ENCODE results near the gene GALNT13.

DNA sequence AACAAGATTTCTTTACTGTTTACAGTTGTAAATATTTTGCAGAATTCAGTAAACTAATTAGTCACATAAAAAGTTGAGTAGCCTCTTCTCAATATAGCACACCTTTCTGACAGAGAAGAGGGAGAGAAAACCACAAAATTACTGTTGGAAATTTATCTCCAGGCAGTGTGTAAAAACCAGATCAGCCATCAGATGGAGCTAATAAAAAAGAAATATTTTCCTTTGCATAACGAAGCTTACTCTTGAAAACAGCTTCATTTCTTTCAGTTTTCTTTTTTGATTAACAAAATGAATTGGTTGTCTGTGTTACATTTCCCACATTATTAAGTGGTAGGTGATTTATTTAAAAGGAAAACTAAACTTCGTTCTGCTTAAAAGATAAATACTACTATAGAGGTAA, 567.4 kb downstream of the GALNT13 start:
- TF ChIP-seq POLR2A (IDR thresholded peaks at IDR 0.05): no peak
- TF ChIP-seq, protein P1, sequence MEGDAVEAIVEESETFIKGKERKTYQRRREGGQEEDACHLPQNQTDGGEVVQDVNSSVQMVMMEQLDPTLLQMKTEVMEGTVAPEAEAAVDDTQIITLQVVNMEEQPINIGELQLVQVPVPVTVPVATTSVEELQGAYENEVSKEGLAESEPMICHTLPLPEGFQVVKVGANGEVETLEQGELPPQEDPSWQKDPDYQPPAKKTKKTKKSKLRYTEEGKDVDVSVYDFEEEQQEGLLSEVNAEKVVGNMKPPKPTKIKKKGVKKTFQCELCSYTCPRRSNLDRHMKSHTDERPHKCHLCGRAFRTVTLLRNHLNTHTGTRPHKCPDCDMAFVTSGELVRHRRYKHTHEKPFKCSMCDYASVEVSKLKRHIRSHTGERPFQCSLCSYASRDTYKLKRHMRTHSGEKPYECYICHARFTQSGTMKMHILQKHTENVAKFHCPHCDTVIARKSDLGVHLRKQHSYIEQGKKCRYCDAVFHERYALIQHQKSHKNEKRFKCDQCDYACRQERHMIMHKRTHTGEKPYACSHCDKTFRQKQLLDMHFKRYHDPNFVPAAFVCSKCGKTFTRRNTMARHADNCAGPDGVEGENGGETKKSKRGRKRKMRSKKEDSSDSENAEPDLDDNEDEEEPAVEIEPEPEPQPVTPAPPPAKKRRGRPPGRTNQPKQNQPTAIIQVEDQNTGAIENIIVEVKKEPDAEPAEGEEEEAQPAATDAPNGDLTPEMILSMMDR (IDR thresholded peaks at IDR 0.05): no peak

All from testis (tissue), 2 donors.